Stomach smooth muscle (tissue), 2 donors: Measurements from ENCODE around the gene SGCD.

Experiments
- H3K27ac ChIP-seq: one replicate; pipeline ENCODE4 v1.7.0; 2013; ENCODE audit warnings: mild to moderate bottlenecking, low read length, inconsistent platforms
- H3K27me3 ChIP-seq, 2 donors: one replicate each; pipeline ENCODE4 v1.7.0; 2013; ENCODE audit warnings: low read length in 2 of 2; ENCODE audit not compliant: insufficient read depth in 2 of 2, control insufficient read depth in 1 of 2
- H3K36me3 ChIP-seq, 2 donors: one replicate each; pipeline ENCODE4 v1.7.0; 2013; ENCODE audit warnings: low read length in 2 of 2; ENCODE audit not compliant: control insufficient read depth in 2 of 2, insufficient read depth in 2 of 2
- H3K4me1 ChIP-seq: one replicate; pipeline ENCODE4 v1.7.0; 2013; ENCODE audit warnings: low read length; ENCODE audit not compliant: control insufficient read depth, insufficient read depth
- H3K4me3 ChIP-seq, 2 donors: one replicate each; pipeline ENCODE4 v1.7.0; 2013; ENCODE audit warnings: low read length in 2 of 2
- H3K9ac ChIP-seq, 2 donors: one replicate each; pipeline ENCODE4 v1.7.0; 2013; ENCODE audit warnings: low read length in 2 of 2, mild to moderate bottlenecking in 1 of 2
- H3K9me3 ChIP-seq, 2 donors: one replicate each; pipeline ENCODE4 v1.7.0; 2013; ENCODE audit warnings: low read length in 2 of 2; ENCODE audit not compliant: control insufficient read depth in 2 of 2
- donor health status: healthy.
- donor health status: Pancreatic carcinoma.

Gene SGCD

GRCh38 chr5:156386976-156387375 is 60.0 kb downstream of the SGCD start:
- no peaks in the 10 kb centered on the region for H3K4me1 ChIP-seq
- no peaks in the 10 kb centered on the region for H3K9me3 ChIP-seq
- no peaks in the 10 kb centered on the region for H3K27me3 ChIP-seq
- H3K9ac ChIP-seq, result no peak overlapping the region
- H3K36me3 ChIP-seq, result no peaks in the 10 kb centered on the region
- H3K27ac ChIP-seq, result no peak overlapping the region
- H3K4me3 ChIP-seq, result no peak overlapping the region

GRCh38 chr5:156387391-156387790 is 60.4 kb downstream of the SGCD start:
- Histone ChIP-seq H3K27ac (no peak overlapping the region), H3K4me1 (no peaks in the 10 kb centered on the region), H3K9ac (no peak overlapping the region), H3K27me3 (no peaks in the 10 kb centered on the region), H3K36me3 (no peaks in the 10 kb centered on the region), H3K9me3 (no peaks in the 10 kb centered on the region), H3K4me3 (no peak overlapping the region)

- no peak overlapping the region for H3K4me3 ChIP-seq
- H3K27me3 ChIP-seq, result no peaks in the 10 kb centered on the region
- H3K9ac ChIP-seq, result no peak overlapping the region
- H3K9me3 ChIP-seq, result peaks cover 0 to 5% of the 10 kb centered on the region in 2 donors
- no peaks in the 10 kb centered on the region for H3K36me3 ChIP-seq
- H3K27ac ChIP-seq, result no peak overlapping the region
- no peaks in the 10 kb centered on the region for H3K4me1 ChIP-seq
These were observed 61.3 kb downstream of the SGCD start for GRCh38 chr5:156388233-156388632.

GRCh38 chr5:156391139-156391538 is 64.2 kb downstream of the SGCD start:
- H3K36me3 ChIP-seq, result no peaks in the 10 kb centered on the region
- no peak overlapping the region for H3K4me3 ChIP-seq
- H3K27me3 ChIP-seq, result no peaks in the 10 kb centered on the region
- peaks cover 10% of the 10 kb centered on the region for H3K4me1 ChIP-seq
- no peak overlapping the region for H3K9ac ChIP-seq
- H3K9me3 ChIP-seq, result peaks cover 0 to 5% of the 10 kb centered on the region in 2 donors
- H3K27ac ChIP-seq, result no peak overlapping the region

GRCh38 chr5:156393980-156394379 is 67.0 kb downstream of the SGCD start:
- H3K9me3 ChIP-seq, result peaks cover 5 to 7% of the 10 kb centered on the region in 2 donors
- H3K36me3 ChIP-seq, result no peaks in the 10 kb centered on the region
- H3K27me3 ChIP-seq, result no peaks in the 10 kb centered on the region
- H3K27ac ChIP-seq, result no peak overlapping the region
- H3K9ac ChIP-seq, result no peak overlapping the region
- peaks cover 10% of the 10 kb centered on the region for H3K4me1 ChIP-seq
- H3K4me3 ChIP-seq, result no peak overlapping the region

DNA sequence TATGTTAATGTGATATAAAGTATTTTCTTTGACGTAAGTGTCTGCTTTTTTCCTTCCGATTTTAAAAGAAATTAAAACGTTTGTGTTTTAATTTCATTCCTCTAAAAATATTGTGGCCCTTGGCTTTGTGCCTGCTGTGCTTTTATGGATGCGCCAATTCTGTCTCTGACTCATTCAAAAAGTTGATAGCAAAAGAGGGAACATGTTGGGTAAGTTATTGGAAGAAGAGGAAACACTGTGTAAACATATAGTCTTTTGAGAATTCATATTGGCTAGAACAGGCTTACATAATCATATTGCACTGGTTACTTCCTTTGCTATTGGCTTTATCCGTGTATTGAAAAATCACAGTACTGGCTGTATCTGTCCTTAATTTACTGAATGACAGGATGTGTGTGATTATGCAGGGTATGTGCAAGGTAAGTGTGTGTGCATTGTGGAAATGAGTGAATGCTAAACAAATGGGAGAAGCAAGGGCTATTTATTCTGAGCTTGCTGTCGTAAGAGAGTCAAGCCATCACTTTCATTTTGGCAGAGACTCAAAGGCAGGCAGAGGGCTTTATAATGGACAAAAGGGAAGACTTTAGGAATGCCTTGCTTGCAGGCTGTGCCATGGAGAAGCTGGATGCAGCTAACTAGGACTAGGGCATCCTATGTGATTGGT is 67.8 kb downstream of the SGCD start:
- peaks cover 10% of the 10 kb centered on the region for H3K4me1 ChIP-seq
- H3K27me3 ChIP-seq, result no peaks in the 10 kb centered on the region
- peak overlapping the region; percentile 53 for H3K27ac ChIP-seq
- H3K9ac ChIP-seq, result no peak overlapping the region
- H3K36me3 ChIP-seq, result no peaks in the 10 kb centered on the region
- peaks cover 5 to 7% of the 10 kb centered on the region in 2 donors for H3K9me3 ChIP-seq
- peak overlapping the region in 1 of 2 donors; percentile 17 for H3K4me3 ChIP-seq

DNA sequence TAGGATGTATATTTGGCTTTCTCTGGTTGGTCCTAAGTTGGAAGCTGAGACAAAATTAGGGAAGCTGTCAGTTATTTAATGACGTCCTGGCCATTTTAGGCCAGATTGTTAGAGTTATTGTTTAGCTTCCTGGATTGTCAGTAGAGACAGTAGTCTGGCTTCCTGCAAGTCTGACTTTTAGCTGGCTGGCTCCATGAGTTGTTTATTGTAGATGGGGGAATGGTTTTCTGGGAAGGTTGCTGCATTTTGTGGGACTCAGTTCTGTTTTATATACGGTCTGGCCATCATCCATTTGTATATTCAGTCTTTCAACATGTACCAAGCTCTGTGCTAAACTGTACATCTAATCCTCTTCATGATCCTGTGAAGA is 68.3 kb downstream of the SGCD start:
- H3K27ac ChIP-seq, result peak overlapping the region; percentile 53
- no peaks in the 10 kb centered on the region for H3K27me3 ChIP-seq
- peaks cover 10% of the 10 kb centered on the region for H3K4me1 ChIP-seq
- H3K9ac ChIP-seq, result no peak overlapping the region
- no peaks in the 10 kb centered on the region for H3K36me3 ChIP-seq
- H3K9me3 ChIP-seq, result peaks cover 5 to 7% of the 10 kb centered on the region in 2 donors
- peak overlapping the region in 1 of 2 donors; percentile 17 for H3K4me3 ChIP-seq

DNA sequence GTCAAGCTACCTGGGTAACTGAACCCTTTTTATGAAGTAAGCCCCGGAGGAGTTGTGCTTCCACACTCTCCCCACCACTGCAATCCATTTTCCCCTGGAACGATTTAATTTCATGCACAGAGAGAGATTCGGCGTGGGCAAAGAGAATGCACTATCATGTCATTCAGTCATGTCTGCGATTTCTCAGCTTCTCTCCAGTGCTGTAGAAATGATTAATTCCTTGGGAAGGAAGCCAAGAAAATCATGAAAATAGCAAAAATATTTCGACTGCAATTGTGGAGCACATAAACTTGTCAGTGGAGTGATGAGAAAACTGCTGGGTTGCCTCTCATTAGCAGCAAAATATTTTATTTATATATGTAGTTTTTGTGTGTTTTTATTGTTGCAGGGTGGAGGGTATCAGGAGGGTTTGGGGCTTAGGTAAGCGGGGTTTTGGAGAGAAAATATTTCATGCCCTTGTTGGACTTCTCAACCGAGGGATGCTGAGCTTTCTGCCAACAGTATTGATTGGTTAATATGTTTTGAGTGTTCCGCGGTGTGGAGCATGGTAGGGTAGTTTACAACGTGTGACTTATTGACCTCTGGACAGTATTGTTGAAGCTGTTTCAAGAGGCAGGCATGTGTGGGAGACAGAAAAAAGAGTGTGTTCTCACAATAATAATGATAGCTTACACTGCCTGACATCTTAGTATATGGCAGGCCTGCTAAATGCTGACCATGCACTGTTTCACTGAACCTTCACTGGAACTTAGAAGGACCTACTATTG is 69.3 kb downstream of the SGCD start:
- H3K9ac ChIP-seq, result no peak overlapping the region
- H3K4me3 ChIP-seq, result peak overlapping the region in 1 of 2 donors; percentile 24
- H3K27ac ChIP-seq, result peak overlapping the region; percentile 53
- H3K9me3 ChIP-seq, result peaks cover 5 to 7% of the 10 kb centered on the region in 2 donors
- H3K4me1 ChIP-seq, result peaks cover 10% of the 10 kb centered on the region
- H3K27me3 ChIP-seq, result no peaks in the 10 kb centered on the region
- no peaks in the 10 kb centered on the region for H3K36me3 ChIP-seq

DNA sequence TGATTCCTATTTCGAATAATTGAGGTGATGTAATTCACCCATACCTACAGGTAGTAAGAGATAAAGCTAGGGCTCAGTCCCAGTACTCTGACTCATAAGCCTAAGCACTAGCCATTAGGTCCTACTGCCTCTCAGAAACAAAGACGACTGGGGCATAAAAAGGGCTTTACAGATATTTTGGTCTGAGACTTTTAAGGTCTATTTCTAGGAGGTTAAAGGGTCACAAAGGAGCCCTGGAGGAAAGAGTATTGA is 69.8 kb downstream of the SGCD start:
- Histone ChIP-seq H3K27me3 (no peaks in the 10 kb centered on the region), H3K36me3 (no peaks in the 10 kb centered on the region), H3K9ac (no peak overlapping the region), H3K27ac (no peak overlapping the region), H3K4me1 (peaks cover 10% of the 10 kb centered on the region), H3K9me3 (peaks cover 5 to 7% of the 10 kb centered on the region in 2 donors), H3K4me3 (peak overlapping the region in 1 of 2 donors; percentile 24)

DNA sequence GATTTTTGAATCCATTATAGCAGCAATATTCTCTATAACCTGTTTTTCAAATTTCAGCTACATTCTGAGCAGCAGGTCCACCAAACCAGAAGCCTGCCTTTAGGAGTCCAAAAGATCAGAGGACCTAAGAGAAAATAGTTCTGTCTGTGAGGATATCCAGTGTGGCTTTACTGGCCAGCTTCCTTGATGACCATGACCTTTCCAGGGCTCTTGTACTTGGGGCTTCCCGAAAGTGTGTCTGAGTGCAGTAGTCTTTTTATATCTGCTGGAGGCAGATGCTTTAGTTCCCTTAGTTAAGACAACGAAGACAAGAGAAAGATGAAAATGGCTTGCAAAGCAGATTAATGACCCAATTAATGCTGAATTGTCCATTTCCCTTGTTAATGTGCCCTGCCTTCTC is 72.4 kb downstream of the SGCD start:
- no peak overlapping the region for H3K27ac ChIP-seq
- peaks cover 0 to 7% of the 10 kb centered on the region in 2 donors for H3K9me3 ChIP-seq
- H3K36me3 ChIP-seq, result no peaks in the 10 kb centered on the region
- H3K4me3 ChIP-seq, result no peak overlapping the region
- H3K9ac ChIP-seq, result no peak overlapping the region
- peaks cover 10% of the 10 kb centered on the region for H3K4me1 ChIP-seq
- no peaks in the 10 kb centered on the region for H3K27me3 ChIP-seq
